Measurements from ENCODE around the gene OR6C68. TPM values are rescaled to one million over a fixed set of nuclear protein-coding genes. Genes with fewer than 3 reads are reported as not detected.

Gene OR6C68
- not detected in 5 replicates for total RNA-seq (2022; extraction: Qiagen RNA extraction)

GRCh38 chr12:55492078-55492477 lies at the start of gene OR6C68:
TSS of gene OR6C68 (plus strand) at chr12:55492378. CDS start at chr12:55492378, 0 bp downstream.

DNA sequence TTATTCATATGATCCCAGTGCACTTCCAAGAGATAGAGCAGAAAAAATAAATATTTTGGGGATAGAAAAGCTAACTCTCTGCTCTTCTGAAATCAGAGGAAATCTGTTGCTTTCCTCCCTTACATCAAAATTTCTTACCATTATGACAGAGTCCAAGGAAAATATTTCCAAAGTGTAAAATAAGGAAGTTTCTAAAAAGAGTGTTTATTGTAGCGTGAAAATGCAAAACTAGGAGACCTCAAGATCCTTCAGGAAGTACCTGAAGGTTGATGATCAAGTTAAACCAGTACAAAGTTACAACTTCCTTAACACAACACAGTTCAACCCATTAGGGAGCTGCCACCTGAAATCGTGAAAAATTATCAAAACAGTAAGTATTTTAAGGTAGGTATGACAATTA lies 48.4 kb upstream of the OR6C68 start, which contains the start of gene OR6C2:
OR6C2 (plus strand) TSS at position 301 of the 400 bp plus-strand sequence. CDS start 8,138 bp downstream, outside the sequence.

GRCh38 chr12:55470088-55470829 lies 21.9 kb upstream of the OR6C68 start, which contains the start of gene OR6C70:
TSS of gene OR6C70 (minus strand) at chr12:55470138. CDS start at chr12:55470138, 0 bp downstream.

Other genes starting within 250 kb of the OR6C68 start
- not detected in 5 replicates for gene OR6C74, start 247.8 kb upstream of the OR6C68 start, total RNA-seq (2022; extraction: Qiagen RNA extraction)
- gene OR6C6, start 195.8 kb upstream of the OR6C68 start, total RNA-seq (2022; extraction: Qiagen RNA extraction), result not detected in 5 replicates
- not detected in 5 replicates for gene OR6C1, start 178.0 kb upstream of the OR6C68 start, total RNA-seq (2022; extraction: Qiagen RNA extraction)
- gene OR6C3, start 161.6 kb upstream of the OR6C68 start, total RNA-seq (2022; extraction: Qiagen RNA extraction), result not detected in 5 replicates
- not detected in 5 replicates for gene OR6C75, start 129.4 kb upstream of the OR6C68 start, total RNA-seq (2022; extraction: Qiagen RNA extraction)
- not detected in 5 replicates for gene OR6C65, start 91.8 kb upstream of the OR6C68 start, total RNA-seq (2022; extraction: Qiagen RNA extraction)
- not detected in 5 replicates for gene OR6C76, start 66.1 kb upstream of the OR6C68 start, total RNA-seq (2022; extraction: Qiagen RNA extraction)
- gene OR6C2, start 48.3 kb upstream of the OR6C68 start, total RNA-seq (2022; extraction: Qiagen RNA extraction), result not detected in 5 replicates
- gene OR6C70, start 22.2 kb upstream of the OR6C68 start, total RNA-seq (2022; extraction: Qiagen RNA extraction), result not detected in 5 replicates
- not detected in 5 replicates for gene OR6C4, start 57.2 kb downstream of the OR6C68 start, total RNA-seq (2022; extraction: Qiagen RNA extraction)
- not detected in 5 replicates for gene OR2AP1, start 80.1 kb downstream of the OR6C68 start, total RNA-seq (2022; extraction: Qiagen RNA extraction)
- not detected in 5 replicates for gene OR10P1, start 144.5 kb downstream of the OR6C68 start, total RNA-seq (2022; extraction: Qiagen RNA extraction)
- gene ITGA7, start 215.5 kb downstream of the OR6C68 start, total RNA-seq (2022; extraction: Qiagen RNA extraction), result 0.77 to 1.8 TPM (median 1.0 TPM) in 5 replicates
- 129 to 155 TPM (median 147 TPM) in 5 replicates for gene BLOC1S1, start 223.7 kb downstream of the OR6C68 start, total RNA-seq (2022; extraction: Qiagen RNA extraction)
- 2.1 to 2.8 TPM (median 2.3 TPM) in 5 replicates for gene RDH5, start 228.0 kb downstream of the OR6C68 start, total RNA-seq (2022; extraction: Qiagen RNA extraction)
- 661 to 730 TPM (median 714 TPM) in 5 replicates for gene CD63, start 236.6 kb downstream of the OR6C68 start, total RNA-seq (2022; extraction: Qiagen RNA extraction)

Data from A549 treated with Mapracorat at 1 μM for 4 hours (cell line).